Measurements from ENCODE around the gene OR2T34. TPM values are rescaled to one million over a fixed set of nuclear protein-coding genes. Genes with fewer than 3 reads are reported as not detected.

OR2T34 gene
- total RNA-seq, 2 donors from 2014 or later: not detected

Other genes starting within 250 kb of the OR2T34 start
- not detected for gene OR14C36, start 226.0 kb downstream of the OR2T34 start, total RNA-seq
- gene OR2T4, start 213.1 kb downstream of the OR2T34 start, total RNA-seq: not detected
- gene OR2T6, start 199.0 kb downstream of the OR2T34 start, total RNA-seq: not detected
- not detected for gene OR2T1, start 171.7 kb downstream of the OR2T34 start, total RNA-seq
- not detected for gene OR2T2, start 129.1 kb downstream of the OR2T34 start, total RNA-seq
- gene OR2T3, start 101.4 kb downstream of the OR2T34 start, total RNA-seq: not detected
- gene OR2T5, start 86.2 kb downstream of the OR2T34 start, total RNA-seq: not detected
- gene OR2G6, start 66.7 kb downstream of the OR2T34 start, total RNA-seq: not detected
- gene OR2T29, start 12.0 kb downstream of the OR2T34 start, total RNA-seq: not detected
- not detected for gene OR2T10, start 22.9 kb upstream of the OR2T34 start, total RNA-seq
- not detected for gene OR2T11, start 60.3 kb upstream of the OR2T34 start, total RNA-seq
- gene OR2T35, start 70.5 kb upstream of the OR2T34 start, total RNA-seq: not detected
- not detected for gene OR2T27, start 80.8 kb upstream of the OR2T34 start, total RNA-seq
- not detected for gene OR14I1, start 128.0 kb upstream of the OR2T34 start, total RNA-seq
- not detected for gene LYPD8, start 181.0 kb upstream of the OR2T34 start, total RNA-seq

All from thoracic aorta (tissue), 2 donors.